Spleen (tissue), 11 donors: ENCODE results near the gene LDLRAD2. TPM values are rescaled to one million over a fixed set of nuclear protein-coding genes. Genes with fewer than 3 reads are reported as not detected.
"Not testable (repeated sequence)": the region's sequence is repeated elsewhere in the genome, so short reads cannot be mapped to it uniquely, and the experiment has no call there.

Experiments used
- DNase-seq: peaks from one replicate; pipeline ENCODE4 v3.0.0-alpha.2; 2020
- H3K27ac ChIP-seq, 8 donors: fragments of 200-600 bp; sonication (generic) in 7 of 8; 1 replicate in 4 of 8; 2 replicates in 4 of 8; pipeline versions ENCODE4 v1.5.0 to v1.8.0; 2016 to 2021; ENCODE audit warnings: inconsistent platforms in 4 of 8, mild to moderate bottlenecking in 4 of 8, moderate library complexity in 1 of 8
- H3K27me3 ChIP-seq, 7 donors: fragments of 200-600 bp; sonication (generic) in 6 of 7; replicated peaks in 1 of 7; 1 replicate in 4 of 7; 2 replicates in 3 of 7; pipeline versions ENCODE4 v1.5.0 to v1.8.0; 2016 to 2021; ENCODE audit warnings: inconsistent platforms in 3 of 7, mild to moderate bottlenecking in 1 of 7
- H3K36me3 ChIP-seq, 6 donors: fragments of 200-600 bp; sonication (generic) in 5 of 6; 1 replicate in 4 of 6; 2 replicates in 2 of 6; pipeline versions ENCODE4 v1.5.0 to v1.8.0; 2016 to 2021; ENCODE audit warnings: inconsistent platforms in 2 of 6
- H3K4me1 ChIP-seq, 6 donors: fragments of 200-600 bp; sonication (generic) in 5 of 6; 1 replicate in 3 of 6; 2 replicates in 3 of 6; pipeline versions ENCODE4 v1.5.0 to v1.8.0; 2016 to 2021; ENCODE audit warnings: inconsistent platforms in 3 of 6
- H3K4me3 ChIP-seq, 8 donors: fragments of 200-600 bp; sonication (generic) in 7 of 8; 1 replicate in 4 of 8; 2 replicates in 4 of 8; pipeline versions ENCODE4 v1.5.0 to v1.8.0; 2016 to 2021; ENCODE audit warnings: inconsistent platforms in 4 of 8, mild to moderate bottlenecking in 4 of 8, moderate library complexity in 2 of 8
- H3K9me3 ChIP-seq, 8 donors: fragments of 200-600 bp; sonication (generic) in 7 of 8; 1 replicate in 4 of 8; 2 replicates in 4 of 8; pipeline versions ENCODE4 v1.5.0 to v1.8.0; 2016 to 2021; ENCODE audit warnings: inconsistent platforms in 4 of 8
- POLR2A ChIP-seq, 3 donors: fragments of 450-650 bp; IDR thresholded peaks; one replicate each; pipeline ENCODE4 v1.5.1; 2017; ENCODE audit warnings: antibody characterized with exemption in 3 of 3, mild to moderate bottlenecking in 1 of 3
- POLR2AphosphoS5 ChIP-seq, 3 donors: sonication (generic); formaldehyde crosslinking; IDR thresholded peaks; one replicate each; pipeline ENCODE4 v1.5.1; 2017; ENCODE audit warnings: antibody characterized with exemption in 3 of 3
- WGBS, 5 donors: extraction: QIAGEN DNeasy Blood & Tissue Kit in 3 of 5; methylation state at CpG; one replicate each; pipeline versions ENCODE4 v1.1.5 to v1.1.7; 2013 to 2018; 5-methylcytosine and 5-hydroxymethylcytosine counted together
- intact Hi-C: fragments of 100-400 bp; cut with DNase I; formaldehyde crosslinking; loops from one replicate; pipeline ENCODE4 v1.15.0; 2023; ENCODE audit warnings: low total_unique reads
- polyA plus RNA-seq, 3 donors: library from polyadenylated mRNA; stranded (reverse); fragments of 200-250 nt; gene quantifications; one replicate each; pipeline ENCODE4 v1.2.1, GENCODE V29; 2013
- total RNA-seq, 7 donors: library from RNA; depleted of rRNA in 3 of 7; stranded (reverse); fragments of >200 nt in 3 of 7; fragmentation: NEBNext Ultra II Directional in 4 of 7; extraction: Animal tissue kit (Norgen Biotek cat#: 25700) in 4 of 7; gene quantifications; one replicate each; pipeline versions ENCODE4 v1.1.0 to v1.2.1, GENCODE V29; 2016 to 2021
- TF ChIP-seq, protein P1 (sequence below), 11 experiments: fragments of 200-600 bp in 7 of 11; fragments of 450-650 bp in 4 of 11; sonication (generic) in 4 of 11; IDR thresholded peaks in 8 of 11; conservative IDR thresholded peaks in 3 of 11; 1 replicate in 7 of 11; 2 replicates in 4 of 11; pipeline versions ENCODE4 v1.4.0 to v1.8.0; 2016 to 2021; ENCODE audit warnings: antibody characterized with exemption in 11 of 11, inconsistent platforms in 4 of 11, mild to moderate bottlenecking in 1 of 11
- donor health status: healthy with polysubstance abuse.
- donor health status: DM: no; HTN: no; CAD: no; lungs with moderate emphysema.
- donor health status: DM: no; HTN: no; CAD: no.
- donor health status: Bipolar disorder and iron deficiency.
- donor health status: healthy.
- donor health status: DM: no; HTN: no; CAD: no.
- donor health status: DM: yes; HTN: yes; CAD: no.

LDLRAD2 gene
- total and polyA plus RNA-seq, 10 donors = 0.94 to 4.3 (median 1.4) TPM

DNA sequence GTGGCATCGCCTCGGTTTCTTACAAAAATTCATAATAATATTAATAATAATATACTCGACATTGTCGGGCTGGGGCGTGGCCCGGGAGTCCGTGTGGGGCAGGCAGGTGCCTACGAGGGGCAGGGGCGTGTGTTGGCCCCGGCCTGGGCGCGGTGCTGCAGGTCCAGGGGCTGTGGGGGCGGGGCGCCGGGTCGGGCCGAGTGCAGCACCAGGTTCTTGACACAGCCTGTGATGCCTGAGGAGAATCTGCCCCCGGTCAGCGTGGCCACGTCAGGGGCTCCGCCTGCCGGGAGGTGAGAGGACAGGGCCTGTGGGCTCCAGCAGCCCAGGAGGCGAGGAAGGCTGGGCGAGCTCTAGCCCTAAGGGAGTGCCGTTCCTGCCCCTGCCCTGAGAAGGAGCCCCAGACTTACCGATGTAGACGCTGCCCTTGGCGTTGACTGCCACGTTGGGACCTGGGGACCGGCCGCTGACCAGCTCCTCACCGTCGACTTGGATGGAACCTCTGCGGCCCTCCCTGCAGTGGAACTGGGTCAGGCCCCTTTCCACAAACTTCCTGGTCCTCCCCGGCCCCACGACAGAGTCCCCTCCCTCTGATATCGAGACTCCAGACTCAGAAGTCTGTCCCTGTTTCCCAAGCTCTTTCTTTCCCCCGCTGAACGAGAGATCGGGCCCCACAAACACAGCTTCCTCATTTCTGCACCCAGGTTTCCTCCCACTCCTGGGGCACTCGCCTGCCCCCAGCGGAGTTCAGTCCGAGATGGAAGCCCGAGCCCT, 11.3 kb downstream of the LDLRAD2 start:
- DNase-seq = peak; percentile 69
- H3K36me3 ChIP-seq = peaks cover 0 to 77% (median 25%) of the 10 kb centered on the region in 6 donors
- no peak overlapping the region for H3K4me3 ChIP-seq
- H3K4me1 ChIP-seq = peaks cover 0 to 25% (median 13%) of the 10 kb centered on the region in 6 donors
- no peaks in the 10 kb centered on the region for H3K9me3 ChIP-seq
- no peak for TF ChIP-seq POLR2A (IDR thresholded peaks at IDR 0.05)
- TF ChIP-seq, protein P1, sequence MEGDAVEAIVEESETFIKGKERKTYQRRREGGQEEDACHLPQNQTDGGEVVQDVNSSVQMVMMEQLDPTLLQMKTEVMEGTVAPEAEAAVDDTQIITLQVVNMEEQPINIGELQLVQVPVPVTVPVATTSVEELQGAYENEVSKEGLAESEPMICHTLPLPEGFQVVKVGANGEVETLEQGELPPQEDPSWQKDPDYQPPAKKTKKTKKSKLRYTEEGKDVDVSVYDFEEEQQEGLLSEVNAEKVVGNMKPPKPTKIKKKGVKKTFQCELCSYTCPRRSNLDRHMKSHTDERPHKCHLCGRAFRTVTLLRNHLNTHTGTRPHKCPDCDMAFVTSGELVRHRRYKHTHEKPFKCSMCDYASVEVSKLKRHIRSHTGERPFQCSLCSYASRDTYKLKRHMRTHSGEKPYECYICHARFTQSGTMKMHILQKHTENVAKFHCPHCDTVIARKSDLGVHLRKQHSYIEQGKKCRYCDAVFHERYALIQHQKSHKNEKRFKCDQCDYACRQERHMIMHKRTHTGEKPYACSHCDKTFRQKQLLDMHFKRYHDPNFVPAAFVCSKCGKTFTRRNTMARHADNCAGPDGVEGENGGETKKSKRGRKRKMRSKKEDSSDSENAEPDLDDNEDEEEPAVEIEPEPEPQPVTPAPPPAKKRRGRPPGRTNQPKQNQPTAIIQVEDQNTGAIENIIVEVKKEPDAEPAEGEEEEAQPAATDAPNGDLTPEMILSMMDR (IDR thresholded peaks at IDR 0.05 in 8 of 11, conservative IDR thresholded peaks at IDR 0.05 in 3 of 11) = no peak
- TF ChIP-seq POLR2AphosphoS5 (IDR thresholded peaks at IDR 0.05) = peak in 1 of 3 donors; percentile 12
- WGBS, 5 donors = 63 to 72% (median 71%) methylated on average over 36 to 44 of the region's 44 CpGs
- H3K27me3 ChIP-seq = peaks cover 0 to 5% (median 0%) of the 10 kb centered on the region in 7 donors
- no peak overlapping the region for H3K27ac ChIP-seq
- intact Hi-C loops = no loop called here

DNA sequence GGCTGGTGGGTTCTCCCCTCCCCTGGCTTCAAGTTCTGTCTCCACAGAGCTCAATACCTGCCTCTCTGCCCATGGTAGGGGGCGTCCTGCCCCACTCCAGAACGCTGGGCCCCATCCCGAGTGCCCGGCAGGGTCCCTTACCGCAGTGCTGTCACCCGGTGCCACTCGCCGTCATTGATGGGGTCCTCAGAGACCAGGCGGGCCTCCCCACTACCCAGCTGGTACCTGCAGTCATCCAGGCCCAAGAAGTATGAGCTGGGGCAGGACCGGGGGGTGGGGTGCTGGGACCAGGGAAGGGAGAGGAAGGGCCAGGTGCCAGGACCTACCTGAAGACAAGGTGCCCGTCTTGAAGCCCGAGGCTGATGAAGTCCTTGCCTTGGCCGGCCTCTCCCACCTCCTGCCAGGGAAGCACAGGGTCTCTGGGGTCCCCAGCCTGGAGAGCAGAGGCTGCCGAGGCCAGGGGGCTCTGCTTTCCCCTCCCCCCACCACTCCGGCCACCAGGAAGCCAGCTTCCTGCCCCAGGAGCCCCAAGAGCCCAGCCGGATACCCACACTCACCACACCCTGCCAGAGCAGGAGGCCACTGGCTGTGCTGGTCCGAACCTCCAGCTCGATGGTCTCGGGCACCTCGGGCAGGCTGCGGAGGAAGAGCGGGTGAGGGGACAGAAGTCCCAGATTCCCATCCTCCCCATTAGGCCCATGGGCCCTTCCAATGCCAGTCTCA, 12.1 kb downstream of the LDLRAD2 start:
- 72 to 84% (median 76%) methylated on average over 20 to 22 of the region's 22 CpGs for WGBS, 5 donors
- H3K4me1 ChIP-seq = peaks cover 0 to 22% (median 10%) of the 10 kb centered on the region in 6 donors
- H3K27ac ChIP-seq = no peak overlapping the region
- no peaks in the 10 kb centered on the region for H3K9me3 ChIP-seq
- H3K4me3 ChIP-seq = no peak overlapping the region
- no peak for TF ChIP-seq POLR2A (IDR thresholded peaks at IDR 0.05)
- TF ChIP-seq POLR2AphosphoS5 (IDR thresholded peaks at IDR 0.05) = peak in 2 of 3 donors; percentile 44 to 65
- TF ChIP-seq, protein P1 (IDR thresholded peaks at IDR 0.05 in 8 of 11, conservative IDR thresholded peaks at IDR 0.05 in 3 of 11) = no peak
- DNase-seq = no peak
- H3K27me3 ChIP-seq = peaks cover 0 to 5% (median 0%) of the 10 kb centered on the region in 7 donors
- peaks cover 0 to 84% (median 32%) of the 10 kb centered on the region in 6 donors for H3K36me3 ChIP-seq
- intact Hi-C loops = no loop called here

DNA sequence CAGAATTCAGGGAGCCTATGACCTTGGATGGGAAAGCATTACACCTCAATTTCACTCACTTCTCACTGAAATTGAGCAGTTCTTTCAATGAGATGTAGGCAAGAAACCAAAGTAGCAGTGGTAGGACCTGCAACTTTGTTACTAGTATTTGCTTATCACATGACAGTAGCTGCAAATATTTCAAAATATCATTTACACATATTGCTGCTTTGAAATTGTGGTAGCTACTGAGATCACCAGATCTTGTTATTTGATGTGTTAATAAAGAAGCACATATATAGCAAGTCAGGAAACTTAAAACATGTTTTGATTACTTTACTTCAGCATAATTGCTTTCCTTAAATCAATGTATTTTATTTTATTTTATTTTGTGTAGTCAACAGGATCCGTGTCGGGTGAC, 12.9 kb downstream of the LDLRAD2 start:
- H3K36me3 ChIP-seq = peaks cover 0 to 92% (median 38%) of the 10 kb centered on the region in 6 donors
- WGBS, 5 donors = 87 to 97% (median 93%) methylated on average over 2 of the region's 2 CpGs
- intact Hi-C loops = no loop called here
- DNase-seq = no peak
- no peaks in the 10 kb centered on the region for H3K9me3 ChIP-seq
- H3K27ac ChIP-seq = no peak overlapping the region
- peaks cover 0 to 5% (median 0%) of the 10 kb centered on the region in 7 donors for H3K27me3 ChIP-seq
- TF ChIP-seq POLR2A (IDR thresholded peaks at IDR 0.05) (no peak), POLR2AphosphoS5 (IDR thresholded peaks at IDR 0.05) (no peak)
- TF ChIP-seq, protein P1 (IDR thresholded peaks at IDR 0.05 in 8 of 11, conservative IDR thresholded peaks at IDR 0.05 in 3 of 11) = no peak
- H3K4me3 ChIP-seq = no peak overlapping the region
- H3K4me1 ChIP-seq = peaks cover 0 to 22% (median 9%) of the 10 kb centered on the region in 6 donors

DNA sequence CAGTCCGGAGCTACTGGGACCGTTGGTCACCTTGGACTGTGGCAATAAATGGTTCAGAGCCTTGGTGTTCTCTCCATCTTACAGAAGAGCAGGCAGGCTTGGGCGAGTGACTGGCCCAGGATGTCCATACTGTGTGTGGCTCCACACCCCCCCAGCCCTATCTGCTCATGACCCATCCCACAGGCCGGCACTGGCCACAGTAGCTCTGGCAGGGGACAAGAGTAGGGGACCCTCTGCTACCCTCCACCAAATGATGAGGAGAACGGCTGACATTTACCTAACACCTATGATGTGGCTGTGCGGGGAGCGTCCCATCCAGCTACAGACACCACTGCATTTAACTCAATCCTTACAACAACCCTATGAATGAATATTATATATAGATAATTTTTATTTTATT, 13.3 kb downstream of the LDLRAD2 start:
- Histone ChIP-seq H3K27me3 (peaks cover 0 to 5% (median 0%) of the 10 kb centered on the region in 7 donors), H3K27ac (no peak overlapping the region), H3K9me3 (no peaks in the 10 kb centered on the region), H3K4me3 (no peak overlapping the region), H3K4me1 (peaks cover 0 to 22% (median 9%) of the 10 kb centered on the region in 6 donors), H3K36me3 (peaks cover 0 to 97% (median 40%) of the 10 kb centered on the region in 6 donors)
- intact Hi-C loops = no loop called here
- DNase-seq = no peak
- WGBS, 5 donors = 85 to 96% (median 93%) methylated on average over 7 of the region's 7 CpGs
- TF ChIP-seq POLR2AphosphoS5 (IDR thresholded peaks at IDR 0.05) (no peak), POLR2A (IDR thresholded peaks at IDR 0.05) (no peak)
- TF ChIP-seq, protein P1 (IDR thresholded peaks at IDR 0.05 in 8 of 11, conservative IDR thresholded peaks at IDR 0.05 in 3 of 11) = no peak

DNA sequence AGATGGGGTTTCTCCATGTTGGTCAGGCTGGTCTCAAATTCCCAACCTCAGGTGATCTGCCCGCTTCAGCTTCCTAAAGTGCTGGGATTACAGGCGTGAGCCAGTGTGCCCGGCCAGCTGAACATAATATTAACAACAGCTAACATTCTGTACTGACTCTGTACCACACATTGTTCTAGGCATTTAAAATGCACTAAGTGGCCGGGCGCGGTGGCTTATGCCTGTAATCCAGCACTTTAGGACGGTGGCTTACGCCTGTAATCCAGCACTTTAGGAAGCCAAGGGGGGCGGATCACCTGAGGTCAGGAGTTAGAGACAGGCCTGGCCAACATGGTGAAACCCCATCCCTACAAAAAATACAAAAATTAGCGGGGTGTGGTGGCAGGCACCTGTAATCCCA, 14.6 kb downstream of the LDLRAD2 start:
- DNase-seq, H3K27ac ChIP-seq, H3K27me3 ChIP-seq, H3K4me3 ChIP-seq, H3K9me3 ChIP-seq, intact Hi-C loops: not testable (repeated sequence)
- H3K4me1 ChIP-seq = peaks cover 0 to 22% (median 9%) of the 10 kb centered on the region in 6 donors
- WGBS, 5 donors = 89 to 96% (median 93%) methylated on average over 10 of the region's 10 CpGs
- H3K36me3 ChIP-seq = peaks cover 0 to 97% (median 45%) of the 10 kb centered on the region in 6 donors
